GM12878 (cell line): ENCODE results near the gene IGSF11. TPM values are rescaled to one million over a fixed set of nuclear protein-coding genes. Genes with fewer than 3 reads are reported as not detected.

ENCODE experiments used
- ATAC-seq: fragments of 200-7000 bp; cut with Tn5 transposase; 3 replicates; pipeline ENCODE4 v1.9.1; 2020; ENCODE audit warnings: mild to moderate bottlenecking, moderate library complexity
- BruUV-seq: library from RNA; stranded (reverse); fragments of 400-500 nt; replicated peaks from 2 replicates; lab custom pipeline; 2021; lab: Mats Ljungman, UMichigan
- CTCF ChIA-PET: fragments of 300-600 bp; sonication (Branson Sonifier 250); formaldehyde crosslinking; extraction: SDS; loops from one replicate; lab custom pipeline; 2021; ENCODE audit warnings: inconsistent platforms; lab: Yijun Ruan, JAX
- POLR2A ChIA-PET: fragments of 350-600 bp; formaldehyde crosslinking; extraction: SDS; loops from one replicate; lab custom pipeline; 2021; ENCODE audit warnings: inconsistent platforms; lab: Charles Lee
- RAD21 ChIA-PET: fragments of 300-600 bp; sonication (Branson Sonifier 250); formaldehyde crosslinking; loops from one replicate; lab custom pipeline; 2023; ENCODE audit warnings: antibody characterized with exemption; ENCODE audit not compliant: unreplicated experiment; lab: Charles Lee
- SMC1A ChIA-PET: fragments of 300-600 bp; sonication (Branson Sonifier 250); formaldehyde crosslinking; loops from one replicate; lab custom pipeline; 2023; ENCODE audit not compliant: unreplicated experiment, uncharacterized antibody; lab: Charles Lee
- DNase-seq: peaks from one replicate; pipeline ENCODE4 v3.0.0-alpha.2; 2011; ENCODE audit warnings: low read depth, low spot score
- FAIRE-seq: peaks from 3 replicates; lab custom pipeline; 2011; peaks lifted over from hg19 to GRCh38; lab: Jason Lieb, UNC
- H2AFZ ChIP-seq: 2 replicates; pipeline ENCODE4 v1.6.0; 2011; ENCODE audit warnings: low read depth, low read length, control low read depth; ENCODE audit not compliant: control insufficient read depth
- H3K27ac ChIP-seq: 2 replicates; pipeline ENCODE4 v1.5.1; 2011; ENCODE audit warnings: control low read depth; ENCODE audit not compliant: control insufficient read depth, insufficient read depth
- H3K27me3 ChIP-seq, 2 experiments: replicated peaks in 1 of 2; 2 replicates each; pipeline versions ENCODE4 v1.6.0 to v1.6.1; 2011; ENCODE audit warnings: low read length in 1 of 2; ENCODE audit not compliant: control insufficient read depth in 2 of 2, insufficient read depth in 2 of 2
- H3K36me3 ChIP-seq, 2 experiments: 2 replicates each; pipeline ENCODE4 v1.5.1; 2011; ENCODE audit warnings: low read length in 1 of 2; ENCODE audit not compliant: control insufficient read depth in 2 of 2, insufficient read depth in 2 of 2
- H3K4me1 ChIP-seq: 2 replicates; pipeline ENCODE4 v1.6.1; 2011; ENCODE audit warnings: mild to moderate bottlenecking, low read length, moderate library complexity, mixed read lengths; ENCODE audit not compliant: control insufficient read depth, insufficient read depth
- H3K4me2 ChIP-seq: 2 replicates; pipeline ENCODE4 v1.6.0; 2011; ENCODE audit warnings: control low read depth; ENCODE audit not compliant: control insufficient read depth, insufficient read depth
- H3K4me3 ChIP-seq: fragments of 200-600 bp; sonication (generic); 2 replicates; pipeline ENCODE4 v1.5.1; 2016
- H3K79me2 ChIP-seq: 2 replicates; pipeline ENCODE4 v1.6.0; 2011; ENCODE audit warnings: low read length; ENCODE audit not compliant: control insufficient read depth, insufficient read depth
- H3K9ac ChIP-seq: 2 replicates; pipeline ENCODE4 v1.8.0; 2011; ENCODE audit warnings: low read length, control low read depth, mixed read lengths; ENCODE audit not compliant: control insufficient read depth, insufficient read depth
- H3K9me3 ChIP-seq: replicated peaks from 3 replicates; pipeline ENCODE4 v1.5.1; 2011; ENCODE audit warnings: mild to moderate bottlenecking, low read length; ENCODE audit not compliant: control insufficient read depth, insufficient read depth
- H4K20me1 ChIP-seq: 2 replicates; pipeline ENCODE4 v1.6.0; 2011; ENCODE audit not compliant: control insufficient read depth, insufficient read depth
- HDAC6 ChIP-seq: fragments of 200-600 bp; sonication (generic); IDR thresholded peaks from one replicate; pipeline ENCODE4 v1.8.0; 2017; ENCODE audit warnings: antibody characterized with exemption; ENCODE audit not compliant: unreplicated experiment
- IKZF2 ChIP-seq, 2 experiments: fragments of 450-650 bp; IDR thresholded peaks; 2 replicates each; pipeline ENCODE4 v1.6.1; 2017; ENCODE audit warnings: mild to moderate bottlenecking in 2 of 2, moderate library complexity in 2 of 2
- IRF5 ChIP-seq: fragments of 450-650 bp; IDR thresholded peaks from 2 replicates; pipeline ENCODE4 v1.6.1; 2017; ENCODE audit warnings: borderline replicate concordance
- MEF2B ChIP-seq: fragments of 450-650 bp; IDR thresholded peaks from 2 replicates; pipeline ENCODE4 v1.6.1; 2018; ENCODE audit warnings: mild to moderate bottlenecking, moderate library complexity; ENCODE audit not compliant: partially characterized antibody, poor library complexity, severe bottlenecking
- MYC ChIP-seq: IDR thresholded peaks from 2 replicates; pipeline ENCODE4 v1.6.1; 2011; ENCODE audit warnings: mild to moderate bottlenecking, low read length, moderate library complexity, inconsistent platforms; ENCODE audit not compliant: insufficient read depth, insufficient replicate concordance, insufficient read length, severe bottlenecking
- NFYA ChIP-seq: IDR thresholded peaks from 2 replicates; pipeline ENCODE4 v1.6.1; 2011; ENCODE audit warnings: low read depth, mild to moderate bottlenecking, low read length, improper control_type of control experiment, borderline replicate concordance
- NRF1 ChIP-seq: conservative IDR thresholded peaks from 2 replicates; pipeline ENCODE4 v1.6.1; 2011; ENCODE audit warnings: mild to moderate bottlenecking, low read depth, low read length, improper control_type of control experiment
- PAX8 ChIP-seq: fragments of 450-650 bp; IDR thresholded peaks from 2 replicates; pipeline ENCODE4 v1.6.1; 2017; ENCODE audit warnings: mild to moderate bottlenecking, moderate library complexity
- RUNX3 ChIP-seq: IDR thresholded peaks from 2 replicates; pipeline ENCODE4 v1.6.1; 2012; ENCODE audit warnings: low read length, inconsistent platforms
- SMC3 ChIP-seq: IDR thresholded peaks from 2 replicates; pipeline ENCODE4 v1.6.1; 2011; ENCODE audit warnings: low read length, improper control_type of control experiment, borderline replicate concordance
- SREBF1 ChIP-seq: IDR thresholded peaks from 2 replicates; pipeline ENCODE4 v1.6.1; 2012; ENCODE audit warnings: mild to moderate bottlenecking, low read length
- SRF ChIP-seq, 2 experiments: IDR thresholded peaks; 2 replicates each; pipeline ENCODE4 v1.6.1; 2011; ENCODE audit warnings: low read depth in 2 of 2, low read length in 2 of 2, mild to moderate bottlenecking in 1 of 2, moderate library complexity in 1 of 2
- ZBED1 ChIP-seq: IDR thresholded peaks from 2 replicates; pipeline ENCODE4 v1.6.1; 2016; ENCODE audit warnings: borderline replicate concordance
- ZBTB11 ChIP-seq: fragments of 450-650 bp; formaldehyde crosslinking; IDR thresholded peaks from 2 replicates; pipeline ENCODE4 v1.5.0; 2022; ENCODE audit warnings: mild to moderate bottlenecking, missing genetic modification characterization
- ZNF274 ChIP-seq: IDR thresholded peaks from one replicate; pipeline ENCODE4 v1.8.0; 2011; ENCODE audit not compliant: insufficient read length, insufficient read depth
- ZNF622 ChIP-seq: fragments of 450-650 bp; IDR thresholded peaks from 2 replicates; pipeline ENCODE4 v1.6.1; 2017; ENCODE audit warnings: mild to moderate bottlenecking, inconsistent platforms
- WGBS: methylation state at CpG from one replicate; pipeline ENCODE4 v1.1.6; 2016; ENCODE audit warnings: low lambda C conversion rate; ENCODE audit not compliant: insufficient replicate concordance, insufficient coverage; ENCODE audit errors: missing lambda C conversion rate; 5-methylcytosine and 5-hydroxymethylcytosine counted together
- in situ Hi-C: fragments of 300-500 bp; cut with MboI; formaldehyde crosslinking; loops from 9 replicates; pipeline ENCODE4 v1.14.3; 2018; ENCODE audit warnings: mixed read lengths
- intact Hi-C: fragments of 100-400 bp; cut with micrococcal nuclease; formaldehyde crosslinking; loops from one replicate; pipeline ENCODE4 v1.14.2; 2022; ENCODE audit not compliant: unreplicated experiment
- polyA plus RNA-seq, 11 experiments: library from polyadenylated mRNA; depleted of rRNA in 4 of 11; unstranded in 6 of 11; stranded (reverse) in 5 of 11; fragments of >200 nt; fragmentation: Nextera tagmentation in 4 of 11; fragmentation: Illumina TruSeq in 1 of 11; extraction: Ambion mirVana in 4 of 11; extraction: Trizol in 1 of 11; gene quantifications; 1 replicate in 1 of 11; 2 replicates in 10 of 11; pipeline versions ENCODE4 v1.2.1 to v1.2.3, GENCODE V29; 2011 to 2016; ENCODE audit warnings: inconsistent platforms in 2 of 11, missing spikeins in 2 of 11, low read depth in 1 of 11
- total RNA-seq, 4 experiments: library from RNA; depleted of rRNA in 3 of 4; stranded (reverse); fragments of >200 nt in 3 of 4; fragmentation: Illumina TruSeq in 1 of 4; extraction: Trizol in 1 of 4; gene quantifications; 2 replicates each; pipeline versions ENCODE4 v1.2.1 to v1.2.3, GENCODE V29; 2013 to 2021
- TF ChIP-seq, protein P1 (sequence below): IDR thresholded peaks from 2 replicates; pipeline ENCODE4 v1.6.1; 2012; ENCODE audit warnings: low read depth, low read length, improper control_type of control experiment
- TF ChIP-seq, protein P2 (sequence below): IDR thresholded peaks from 2 replicates; pipeline ENCODE4 v1.6.1; 2011; ENCODE audit warnings: mild to moderate bottlenecking, low read depth, low read length, moderate library complexity; ENCODE audit not compliant: insufficient replicate concordance

The IGSF11 gene
- total and polyA plus RNA-seq, 10 of the 15 experiments (the other 5 are each of a cell fraction or from before 2014, with no cell fraction given), result 0.03 TPM; not detected in 9

- H3K4me3 ChIP-seq, result no peak overlapping the region
- ChIA-PET CTCF (no interaction called here), RAD21 (no interaction called here), POLR2A (no interaction called here)
- in situ Hi-C loops, result no loop called here
- no peak overlapping the region for H2AFZ ChIP-seq
- no TSS peak for BruUV-seq
- H3K4me1 ChIP-seq, result no peaks in the 10 kb centered on the region
- no peak for DNase-seq
- FAIRE-seq, result no peak
- no peak overlapping the region for H3K9ac ChIP-seq
- 40% methylated on average over 3 of the region's 3 CpGs for WGBS
- no peak overlapping the region for H3K4me2 ChIP-seq
- no peaks in the 10 kb centered on the region for H3K27me3 ChIP-seq
- no peaks in the 10 kb centered on the region; the same call in 2 of the 3 replicates for H3K9me3 ChIP-seq
- intact Hi-C loops, result no loop called here
- no peaks in the 10 kb centered on the region for H3K79me2 ChIP-seq
- TF ChIP-seq SREBF1, result no peak
- no peak for TF ChIP-seq ZNF622
- no peak for TF ChIP-seq MEF2B
- TF ChIP-seq, protein P1, sequence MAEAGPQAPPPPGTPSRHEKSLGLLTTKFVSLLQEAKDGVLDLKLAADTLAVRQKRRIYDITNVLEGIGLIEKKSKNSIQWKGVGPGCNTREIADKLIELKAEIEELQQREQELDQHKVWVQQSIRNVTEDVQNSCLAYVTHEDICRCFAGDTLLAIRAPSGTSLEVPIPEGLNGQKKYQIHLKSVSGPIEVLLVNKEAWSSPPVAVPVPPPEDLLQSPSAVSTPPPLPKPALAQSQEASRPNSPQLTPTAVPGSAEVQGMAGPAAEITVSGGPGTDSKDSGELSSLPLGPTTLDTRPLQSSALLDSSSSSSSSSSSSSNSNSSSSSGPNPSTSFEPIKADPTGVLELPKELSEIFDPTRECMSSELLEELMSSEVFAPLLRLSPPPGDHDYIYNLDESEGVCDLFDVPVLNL, result no peak
- TF ChIP-seq, protein P2, sequence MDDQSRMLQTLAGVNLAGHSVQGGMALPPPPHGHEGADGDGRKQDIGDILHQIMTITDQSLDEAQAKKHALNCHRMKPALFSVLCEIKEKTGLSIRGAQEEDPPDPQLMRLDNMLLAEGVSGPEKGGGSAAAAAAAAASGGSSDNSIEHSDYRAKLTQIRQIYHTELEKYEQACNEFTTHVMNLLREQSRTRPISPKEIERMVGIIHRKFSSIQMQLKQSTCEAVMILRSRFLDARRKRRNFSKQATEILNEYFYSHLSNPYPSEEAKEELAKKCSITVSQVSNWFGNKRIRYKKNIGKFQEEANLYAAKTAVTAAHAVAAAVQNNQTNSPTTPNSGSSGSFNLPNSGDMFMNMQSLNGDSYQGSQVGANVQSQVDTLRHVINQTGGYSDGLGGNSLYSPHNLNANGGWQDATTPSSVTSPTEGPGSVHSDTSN, result no peak
- no peak for TF ChIP-seq NFYA
- TF ChIP-seq SMC3, result no peak
- TF ChIP-seq IRF5, result no peak
- no peak for TF ChIP-seq RUNX3
- no peak for TF ChIP-seq PAX8
- no peak for TF ChIP-seq MYC
- no peak for TF ChIP-seq HDAC6
- no peak for TF ChIP-seq SRF (IDR thresholded peaks at IDR 0.05; ENCODE audit: low read depth in 2 of 2, low read length in 2 of 2)
- no peak for TF ChIP-seq NRF1
- TF ChIP-seq ZNF274, result no peak
- no peak for TF ChIP-seq ZBTB11 (CRISPR knock-in tag)
- no peak for TF ChIP-seq ZBED1
- no peak for TF ChIP-seq IKZF2 (IDR thresholded peaks at IDR 0.05)
- TF ChIP-seq, all 136 proteins: peak for 0
- H4K20me1 ChIP-seq, result no peaks in the 10 kb centered on the region
- no peak overlapping the region for H3K27ac ChIP-seq
- ATAC-seq, result no peak
- H3K36me3 ChIP-seq, result no peaks in the 10 kb centered on the region
- SMC1A ChIA-PET, result interaction anchor here (2.0 kb wide), 1 partner anchor 14 kb away, joined by 5 read pairs; no protein-coding TSS in a partner anchor
Observed at GRCh38 chr3:118942195-118942594, 92.5 kb downstream of the IGSF11 start.
